ENCODE measurements around the gene TRMT44.

The TRMT44 gene, protein sequence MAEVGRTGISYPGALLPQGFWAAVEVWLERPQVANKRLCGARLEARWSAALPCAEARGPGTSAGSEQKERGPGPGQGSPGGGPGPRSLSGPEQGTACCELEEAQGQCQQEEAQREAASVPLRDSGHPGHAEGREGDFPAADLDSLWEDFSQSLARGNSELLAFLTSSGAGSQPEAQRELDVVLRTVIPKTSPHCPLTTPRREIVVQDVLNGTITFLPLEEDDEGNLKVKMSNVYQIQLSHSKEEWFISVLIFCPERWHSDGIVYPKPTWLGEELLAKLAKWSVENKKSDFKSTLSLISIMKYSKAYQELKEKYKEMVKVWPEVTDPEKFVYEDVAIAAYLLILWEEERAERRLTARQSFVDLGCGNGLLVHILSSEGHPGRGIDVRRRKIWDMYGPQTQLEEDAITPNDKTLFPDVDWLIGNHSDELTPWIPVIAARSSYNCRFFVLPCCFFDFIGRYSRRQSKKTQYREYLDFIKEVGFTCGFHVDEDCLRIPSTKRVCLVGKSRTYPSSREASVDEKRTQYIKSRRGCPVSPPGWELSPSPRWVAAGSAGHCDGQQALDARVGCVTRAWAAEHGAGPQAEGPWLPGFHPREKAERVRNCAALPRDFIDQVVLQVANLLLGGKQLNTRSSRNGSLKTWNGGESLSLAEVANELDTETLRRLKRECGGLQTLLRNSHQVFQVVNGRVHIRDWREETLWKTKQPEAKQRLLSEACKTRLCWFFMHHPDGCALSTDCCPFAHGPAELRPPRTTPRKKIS

GRCh38 chr4:8440492-8441311 is at the start of gene TRMT44, which contains the start of gene ACOX3:
TRMT44 (plus strand) TSS chr4:8440777; CDS start chr4:8440823, 46 bp downstream.
ACOX3 (minus strand) TSS chr4:8440723; CDS start chr4:8416521, 24,202 bp downstream.
- DNase-seq = peak; percentile 99

- no peak for DNase-seq
Measured at GRCh38 chr4:8391071-8391470, 49.5 kb upstream of the TRMT44 start.

DNA sequence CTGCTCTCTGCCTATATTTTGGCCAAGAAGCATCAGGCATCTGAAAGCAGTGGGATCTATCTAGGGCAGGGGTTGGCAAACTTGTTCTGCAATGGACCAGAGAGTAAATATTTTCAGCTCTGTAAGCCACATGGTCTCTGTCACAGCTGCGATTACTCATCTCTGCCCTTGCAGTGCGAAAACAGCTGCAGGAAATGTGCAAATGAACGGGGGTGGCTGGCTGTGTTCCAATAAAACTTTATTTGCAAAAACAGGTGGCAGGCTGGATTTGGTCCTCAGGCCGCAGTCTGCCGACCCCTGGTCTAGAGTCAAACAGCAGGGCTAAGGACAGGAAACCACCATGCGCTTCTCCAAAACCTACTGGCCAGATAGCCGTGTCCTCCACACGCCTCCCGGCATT is 48.6 kb upstream of the TRMT44 start:
- DNase-seq = no peak

- DNase-seq = no peak
Measured at GRCh38 chr4:8392591-8393190, 47.9 kb upstream of the TRMT44 start.

DNA sequence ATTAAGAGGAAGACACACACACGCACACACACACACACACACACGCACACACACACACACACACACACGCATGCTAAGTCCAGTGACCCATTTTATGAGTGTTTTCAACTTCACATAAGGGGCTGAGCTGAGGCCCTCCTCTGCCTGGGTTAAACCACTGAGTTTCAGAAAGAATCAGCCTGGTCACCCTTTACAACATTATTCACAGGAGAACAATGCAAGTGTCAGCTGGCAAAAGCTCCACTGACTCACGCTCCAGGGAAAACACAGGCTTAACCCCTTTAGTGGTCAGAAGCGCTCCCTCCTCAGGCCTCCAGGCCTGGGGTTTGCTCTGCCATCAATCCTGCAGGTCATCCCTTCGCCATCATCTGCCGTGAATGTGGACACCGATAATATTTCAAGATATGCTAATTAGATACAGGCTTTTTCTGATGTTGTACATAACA is 47.0 kb upstream of the TRMT44 start:
- peak; percentile 84 for DNase-seq

GRCh38 chr4:8394061-8394519 is 46.5 kb upstream of the TRMT44 start:
- peak; percentile 85 for DNase-seq

GRCh38 chr4:8394806-8395205 is 45.8 kb upstream of the TRMT44 start:
- DNase-seq = no peak

- no peak for DNase-seq
Measured at GRCh38 chr4:8395504-8396296, 44.9 kb upstream of the TRMT44 start.

- no peak for DNase-seq
Measured at GRCh38 chr4:8396762-8397406, 43.7 kb upstream of the TRMT44 start.

GRCh38 chr4:8398347-8398746 is 42.2 kb upstream of the TRMT44 start:
- DNase-seq = no peak

DNA sequence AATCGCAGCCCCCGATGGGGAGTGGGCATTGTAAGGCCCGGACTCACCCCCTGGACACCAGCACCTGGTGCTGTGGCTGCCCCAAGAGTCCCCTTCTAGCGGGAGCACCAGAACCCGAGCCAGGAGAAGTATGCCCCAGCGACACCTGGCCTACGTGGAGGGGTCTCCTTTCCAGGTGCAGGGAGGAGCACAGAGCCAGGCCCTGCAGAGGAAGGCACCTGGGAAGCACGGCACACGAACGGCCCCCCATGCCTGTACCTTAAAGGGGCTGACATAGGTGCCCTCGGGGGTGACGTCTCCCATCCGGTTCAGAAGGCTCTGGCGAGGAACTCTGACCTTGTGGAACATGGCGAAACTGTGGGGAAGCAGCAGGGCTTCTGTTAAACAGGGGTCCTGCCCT is 41.3 kb upstream of the TRMT44 start:
- DNase-seq = no peak

GRCh38 chr4:8400632-8401325 is 39.8 kb upstream of the TRMT44 start:
- no peak for DNase-seq

DNA sequence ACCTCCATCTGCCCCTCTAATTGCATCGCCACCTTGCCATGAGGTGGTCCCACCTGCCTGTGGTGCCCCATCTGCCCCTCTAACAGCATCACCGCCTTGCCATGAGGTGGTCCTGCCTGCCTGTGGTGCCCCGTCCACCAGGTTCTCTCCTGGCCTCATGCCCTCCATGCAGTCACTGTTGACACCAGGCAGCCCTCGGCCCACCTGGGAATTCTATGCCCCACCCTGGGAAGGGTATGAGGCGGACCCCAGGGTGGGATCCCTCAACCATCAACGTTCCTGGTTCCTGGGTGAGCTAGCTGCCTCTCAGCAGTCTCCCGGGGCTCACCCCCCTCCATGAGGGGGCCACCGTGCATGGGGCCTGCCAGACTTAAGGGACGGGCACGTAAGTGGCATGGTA is 38.9 kb upstream of the TRMT44 start:
- no peak for DNase-seq

GRCh38 chr4:8402181-8402597 is 38.4 kb upstream of the TRMT44 start:
- no peak for DNase-seq

GRCh38 chr4:8402640-8403039 is 37.9 kb upstream of the TRMT44 start:
- DNase-seq = no peak

DNA sequence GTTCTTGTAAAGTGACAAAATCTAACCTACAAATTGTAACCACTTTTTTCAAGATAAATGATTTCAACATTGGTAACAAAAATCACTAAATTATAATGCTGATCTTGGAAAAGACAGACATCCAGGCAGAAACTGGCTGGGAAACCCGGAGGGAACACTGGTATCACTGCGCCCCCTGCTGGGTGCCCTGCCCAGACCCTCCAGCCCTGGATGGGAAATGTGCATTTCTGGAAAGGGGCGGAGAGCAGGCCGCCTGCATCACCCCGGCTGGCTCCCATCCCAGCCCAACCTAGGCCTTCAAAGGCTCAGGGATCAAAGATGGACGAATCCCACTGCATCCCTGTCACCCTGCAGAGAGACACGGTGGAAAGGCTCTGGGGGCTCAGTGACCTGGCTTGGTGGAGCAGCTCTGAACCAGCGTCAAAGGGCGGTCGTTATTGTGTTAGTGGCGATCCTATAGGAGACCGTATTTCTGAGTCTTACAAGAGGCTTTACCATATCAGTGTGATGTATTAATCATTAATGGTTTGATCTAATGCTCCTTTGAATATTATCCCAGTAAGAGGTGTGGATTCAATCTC is 37.3 kb upstream of the TRMT44 start:
- DNase-seq = peak; percentile 83

GRCh38 chr4:8403976-8404375 is 36.6 kb upstream of the TRMT44 start:
- DNase-seq = no peak

GRCh38 chr4:8404791-8405515 is 35.6 kb upstream of the TRMT44 start:
- DNase-seq = no peak

DNA sequence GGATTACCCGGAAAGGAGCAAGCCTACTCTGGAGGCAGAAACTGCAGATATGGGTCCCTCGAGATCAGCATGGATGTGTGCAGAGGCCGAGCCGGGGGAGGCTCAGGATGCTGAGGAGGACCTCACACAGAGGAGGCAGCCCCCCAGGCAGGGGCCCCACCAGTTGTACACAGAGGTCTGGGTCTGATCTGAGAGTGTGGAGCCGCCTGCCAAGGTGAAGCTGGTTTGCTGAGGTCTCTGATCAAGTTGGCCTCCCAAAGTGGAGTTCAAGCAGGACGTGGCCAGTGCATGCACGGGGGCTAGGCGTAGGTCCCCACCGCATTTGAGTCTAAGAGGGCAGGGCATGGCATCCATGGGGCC is 35.1 kb upstream of the TRMT44 start:
- DNase-seq = no peak

Data from retina (tissue), 1 donor.